Skeletal muscle satellite cell (primary cell): ENCODE data around the gene C11orf24.

Experiments used
- H3K27me3 ChIP-seq: 2 replicates; pipeline ENCODE4 v1.7.0; 2013; ENCODE audit warnings: low read length; ENCODE audit not compliant: control insufficient read depth, insufficient read depth
- H3K36me3 ChIP-seq: 2 replicates; pipeline ENCODE4 v1.7.0; 2013; ENCODE audit warnings: mild to moderate bottlenecking, control low read depth, low read length; ENCODE audit not compliant: insufficient read depth
- H3K4me1 ChIP-seq: 2 replicates; pipeline ENCODE4 v1.7.0; 2013; ENCODE audit warnings: low read length; ENCODE audit not compliant: control insufficient read depth, insufficient read depth
- H3K4me2 ChIP-seq: 2 replicates; pipeline ENCODE4 v1.7.0; 2013; ENCODE audit warnings: mild to moderate bottlenecking, low read length
- H3K4me3 ChIP-seq: 2 replicates; pipeline ENCODE4 v1.7.0; 2013; ENCODE audit warnings: low read length
- H3K9ac ChIP-seq: 2 replicates; pipeline ENCODE4 v1.7.0; 2013; ENCODE audit warnings: mild to moderate bottlenecking, low read depth, low read length, moderate library complexity
- H3K9me3 ChIP-seq: replicated peaks from 2 replicates; pipeline ENCODE4 v1.7.0; 2013; ENCODE audit warnings: mild to moderate bottlenecking, control low read depth, low read length

The C11orf24 gene

GRCh38 chr11:68211546-68211945, 60.2 kb downstream of the C11orf24 start:
- no peaks in the 10 kb centered on the region for H3K9me3 ChIP-seq
- no peaks in the 10 kb centered on the region for H3K36me3 ChIP-seq
- peak overlapping the region; percentile 78 for H3K9ac ChIP-seq
- H3K27me3 ChIP-seq, result peaks cover 15% of the 10 kb centered on the region
- H3K4me1 ChIP-seq, result peaks cover 21% of the 10 kb centered on the region
- peak overlapping the region; percentile 94 for H3K4me2 ChIP-seq
- peak overlapping the region; percentile 90 for H3K4me3 ChIP-seq
